ENCODE data around the gene LDHD.

The LDHD gene

GRCh38 chr16:75072239-75072947 is 44.2 kb downstream of the LDHD start:
- DNase-seq (ENCODE audit: low read depth in 1 of 2, low spot score in 1 of 2) = no peak
- no peaks in the 10 kb centered on the region for H3K27me3 ChIP-seq (ENCODE audit: insufficient read depth, poor library complexity, severe bottlenecking)
- TF ChIP-seq GABPA (IDR thresholded peaks at IDR 0.05; ENCODE audit: low read depth) (no peak), POLR2AphosphoS5 (IDR thresholded peaks at IDR 0.05; ENCODE audit: low read depth) (no peak), SPI1 (IDR thresholded peaks at IDR 0.05; ENCODE audit: borderline replicate concordance, low read depth) (no peak)
- TF ChIP-seq, protein P1, sequence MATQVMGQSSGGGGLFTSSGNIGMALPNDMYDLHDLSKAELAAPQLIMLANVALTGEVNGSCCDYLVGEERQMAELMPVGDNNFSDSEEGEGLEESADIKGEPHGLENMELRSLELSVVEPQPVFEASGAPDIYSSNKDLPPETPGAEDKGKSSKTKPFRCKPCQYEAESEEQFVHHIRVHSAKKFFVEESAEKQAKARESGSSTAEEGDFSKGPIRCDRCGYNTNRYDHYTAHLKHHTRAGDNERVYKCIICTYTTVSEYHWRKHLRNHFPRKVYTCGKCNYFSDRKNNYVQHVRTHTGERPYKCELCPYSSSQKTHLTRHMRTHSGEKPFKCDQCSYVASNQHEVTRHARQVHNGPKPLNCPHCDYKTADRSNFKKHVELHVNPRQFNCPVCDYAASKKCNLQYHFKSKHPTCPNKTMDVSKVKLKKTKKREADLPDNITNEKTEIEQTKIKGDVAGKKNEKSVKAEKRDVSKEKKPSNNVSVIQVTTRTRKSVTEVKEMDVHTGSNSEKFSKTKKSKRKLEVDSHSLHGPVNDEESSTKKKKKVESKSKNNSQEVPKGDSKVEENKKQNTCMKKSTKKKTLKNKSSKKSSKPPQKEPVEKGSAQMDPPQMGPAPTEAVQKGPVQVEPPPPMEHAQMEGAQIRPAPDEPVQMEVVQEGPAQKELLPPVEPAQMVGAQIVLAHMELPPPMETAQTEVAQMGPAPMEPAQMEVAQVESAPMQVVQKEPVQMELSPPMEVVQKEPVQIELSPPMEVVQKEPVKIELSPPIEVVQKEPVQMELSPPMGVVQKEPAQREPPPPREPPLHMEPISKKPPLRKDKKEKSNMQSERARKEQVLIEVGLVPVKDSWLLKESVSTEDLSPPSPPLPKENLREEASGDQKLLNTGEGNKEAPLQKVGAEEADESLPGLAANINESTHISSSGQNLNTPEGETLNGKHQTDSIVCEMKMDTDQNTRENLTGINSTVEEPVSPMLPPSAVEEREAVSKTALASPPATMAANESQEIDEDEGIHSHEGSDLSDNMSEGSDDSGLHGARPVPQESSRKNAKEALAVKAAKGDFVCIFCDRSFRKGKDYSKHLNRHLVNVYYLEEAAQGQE (IDR thresholded peaks at IDR 0.05; ENCODE audit: insufficient replicate concordance, low read depth) = no peak
- TF ChIP-seq, protein P2, sequence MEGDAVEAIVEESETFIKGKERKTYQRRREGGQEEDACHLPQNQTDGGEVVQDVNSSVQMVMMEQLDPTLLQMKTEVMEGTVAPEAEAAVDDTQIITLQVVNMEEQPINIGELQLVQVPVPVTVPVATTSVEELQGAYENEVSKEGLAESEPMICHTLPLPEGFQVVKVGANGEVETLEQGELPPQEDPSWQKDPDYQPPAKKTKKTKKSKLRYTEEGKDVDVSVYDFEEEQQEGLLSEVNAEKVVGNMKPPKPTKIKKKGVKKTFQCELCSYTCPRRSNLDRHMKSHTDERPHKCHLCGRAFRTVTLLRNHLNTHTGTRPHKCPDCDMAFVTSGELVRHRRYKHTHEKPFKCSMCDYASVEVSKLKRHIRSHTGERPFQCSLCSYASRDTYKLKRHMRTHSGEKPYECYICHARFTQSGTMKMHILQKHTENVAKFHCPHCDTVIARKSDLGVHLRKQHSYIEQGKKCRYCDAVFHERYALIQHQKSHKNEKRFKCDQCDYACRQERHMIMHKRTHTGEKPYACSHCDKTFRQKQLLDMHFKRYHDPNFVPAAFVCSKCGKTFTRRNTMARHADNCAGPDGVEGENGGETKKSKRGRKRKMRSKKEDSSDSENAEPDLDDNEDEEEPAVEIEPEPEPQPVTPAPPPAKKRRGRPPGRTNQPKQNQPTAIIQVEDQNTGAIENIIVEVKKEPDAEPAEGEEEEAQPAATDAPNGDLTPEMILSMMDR (IDR thresholded peaks at IDR 0.05; ENCODE audit: insufficient read depth, low read length) = no peak
- no peak overlapping the region for H3K27ac ChIP-seq (replicated peaks)
- H3K4me3 ChIP-seq (replicated peaks; ENCODE audit: insufficient read depth, low read length) = no peak overlapping the region

- no peak overlapping the region for H3K27ac ChIP-seq (replicated peaks)
- no peak for DNase-seq (ENCODE audit: low read depth in 1 of 2, low spot score in 1 of 2)
- H3K27me3 ChIP-seq (ENCODE audit: insufficient read depth, poor library complexity, severe bottlenecking) = no peaks in the 10 kb centered on the region
- TF ChIP-seq, protein P1 (IDR thresholded peaks at IDR 0.05; ENCODE audit: insufficient replicate concordance, low read depth) = no peak
- no peak for TF ChIP-seq SPI1 (IDR thresholded peaks at IDR 0.05; ENCODE audit: borderline replicate concordance, low read depth)
- TF ChIP-seq GABPA (IDR thresholded peaks at IDR 0.05; ENCODE audit: low read depth) = no peak
- TF ChIP-seq, protein P2 (IDR thresholded peaks at IDR 0.05; ENCODE audit: insufficient read depth, low read length) = no peak
- no peak for TF ChIP-seq POLR2AphosphoS5 (IDR thresholded peaks at IDR 0.05; ENCODE audit: low read depth)
- H3K4me3 ChIP-seq (replicated peaks; ENCODE audit: insufficient read depth, low read length) = no peak overlapping the region
These were observed 45.0 kb downstream of the LDHD start for GRCh38 chr16:75071621-75072020.

DNA sequence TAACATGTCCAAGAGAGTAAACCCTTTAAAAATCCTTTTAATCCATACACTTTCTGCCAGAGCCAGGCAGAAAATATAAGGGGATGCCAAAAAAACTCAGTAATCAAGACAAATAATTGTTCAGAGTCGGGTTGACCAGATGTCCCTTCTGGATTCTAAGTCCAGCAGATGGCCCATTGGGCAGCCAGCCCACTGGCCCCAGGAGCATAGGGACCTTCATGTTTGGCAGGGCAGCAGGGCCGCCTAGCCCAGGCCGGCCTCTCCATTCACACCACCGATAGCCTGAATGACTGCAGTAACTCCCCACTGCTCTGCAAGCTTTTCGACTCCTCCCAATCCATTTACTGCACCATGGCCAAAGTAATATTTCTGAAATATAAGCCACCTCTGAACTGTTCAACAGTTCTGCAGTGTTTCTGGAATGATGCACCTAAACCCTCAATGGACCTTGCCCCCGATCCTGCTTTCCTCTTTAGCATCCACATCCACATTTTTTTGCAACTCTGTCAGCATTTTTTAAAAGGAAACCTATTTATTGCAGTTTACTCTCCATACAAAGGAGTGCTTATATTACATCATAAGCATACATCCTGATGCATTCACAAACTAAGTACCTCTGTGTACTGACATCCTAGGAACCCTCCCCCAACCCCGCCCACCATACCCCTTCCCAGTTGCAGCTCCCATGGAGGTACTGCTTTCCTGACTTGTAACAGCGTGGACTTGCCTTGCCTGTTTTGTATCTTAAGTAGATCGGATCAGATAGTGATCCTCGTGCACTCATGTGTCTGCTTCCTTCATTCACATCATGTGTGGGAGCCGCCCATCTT is 46.4 kb downstream of the LDHD start:
- Histone ChIP-seq H3K27me3 (ENCODE audit: insufficient read depth, poor library complexity, severe bottlenecking) (no peaks in the 10 kb centered on the region), H3K4me3 (replicated peaks; ENCODE audit: insufficient read depth, low read length) (no peak overlapping the region), H3K27ac (replicated peaks) (no peak overlapping the region)
- no peak for TF ChIP-seq GABPA (IDR thresholded peaks at IDR 0.05; ENCODE audit: low read depth)
- TF ChIP-seq, protein P1 (IDR thresholded peaks at IDR 0.05; ENCODE audit: insufficient replicate concordance, low read depth) = no peak
- DNase-seq (ENCODE audit: low read depth in 1 of 2, low spot score in 1 of 2) = no peak

Measured in HL-60 (cell line).